CD14-positive monocyte (primary cell): ENCODE results near the gene TSHZ3. TPM values are rescaled to one million over a fixed set of nuclear protein-coding genes. Genes with fewer than 3 reads are reported as not detected.

Experiments used
- DNase-seq, 3 donors: peaks; one replicate each; pipeline ENCODE4 v3.0.0-alpha.2; 2011 to 2022
- H2AFZ ChIP-seq: 2 replicates; pipeline ENCODE4 v1.6.0; 2012; ENCODE audit warnings: mild to moderate bottlenecking, low read depth, low read length, inconsistent platforms; ENCODE audit not compliant: insufficient read depth, poor library complexity, severe bottlenecking
- H3K27ac ChIP-seq, 2 donors: 1 replicate in 1 of 2; 2 replicates in 1 of 2; pipeline ENCODE4 v1.5.1; 2012 to 2013; ENCODE audit warnings: low read length in 2 of 2, control low read depth in 1 of 2, inconsistent platforms in 1 of 2, low read depth in 1 of 2, mild to moderate bottlenecking in 1 of 2
- H3K27me3 ChIP-seq, 2 donors: one replicate each; pipeline versions ENCODE4 v1.6.0 to v1.6.1; 2011 to 2013; ENCODE audit warnings: low read length in 2 of 2; ENCODE audit not compliant: control insufficient read depth in 2 of 2, insufficient read depth in 2 of 2
- H3K36me3 ChIP-seq, 2 donors: replicated peaks in 1 of 2; 1 replicate in 1 of 2; 2 replicates in 1 of 2; pipeline versions ENCODE4 v1.5.1 to v1.6.1; 2012 to 2013; ENCODE audit warnings: low read length in 2 of 2, control low read depth in 1 of 2, inconsistent platforms in 1 of 2, mild to moderate bottlenecking in 1 of 2; ENCODE audit not compliant: insufficient read depth in 2 of 2, control insufficient read depth in 1 of 2
- H3K4me1 ChIP-seq, 2 donors: 1 replicate in 1 of 2; 2 replicates in 1 of 2; pipeline versions ENCODE4 v1.5.1 to v1.6.1; 2012 to 2013; ENCODE audit warnings: low read length in 2 of 2, control low read depth in 1 of 2, inconsistent platforms in 1 of 2, mild to moderate bottlenecking in 1 of 2, moderate library complexity in 1 of 2; ENCODE audit not compliant: insufficient read depth in 2 of 2, control insufficient read depth in 1 of 2
- H3K4me2 ChIP-seq: replicated peaks from 2 replicates; pipeline ENCODE3; 2012; ENCODE audit warnings: low read length, moderate library complexity, mild to moderate bottlenecking; ENCODE audit not compliant: poor library complexity, severe bottlenecking; ENCODE audit errors: extremely low read depth
- H3K4me3 ChIP-seq, 3 experiments: fragments of 200-600 bp in 1 of 3; sonication (generic) in 1 of 3; replicated peaks in 1 of 3; 1 replicate in 2 of 3; 2 replicates in 1 of 3; pipeline ENCODE4 v1.5.1; 2011 to 2013; ENCODE audit warnings: low read length in 3 of 3, mild to moderate bottlenecking in 3 of 3, control low read depth in 2 of 3, low read depth in 2 of 3, inconsistent platforms in 1 of 3, moderate library complexity in 1 of 3
- H3K79me2 ChIP-seq: 2 replicates; pipeline ENCODE4 v1.6.0; 2012; ENCODE audit warnings: mild to moderate bottlenecking, control low read depth, inconsistent platforms, low read length, moderate library complexity; ENCODE audit not compliant: insufficient read depth
- H3K9ac ChIP-seq: 2 replicates; pipeline ENCODE4 v1.6.0; 2017; ENCODE audit warnings: low read length, mild to moderate bottlenecking; ENCODE audit not compliant: insufficient read depth, poor library complexity, severe bottlenecking
- H3K9me3 ChIP-seq, 2 donors: replicated peaks in 1 of 2; 1 replicate in 1 of 2; 2 replicates in 1 of 2; pipeline versions ENCODE4 v1.5.1 to v1.6.1; 2012 to 2013; ENCODE audit warnings: low read length in 2 of 2, control low read depth in 1 of 2; ENCODE audit not compliant: control insufficient read depth in 1 of 2, insufficient read depth in 1 of 2
- H4K20me1 ChIP-seq: 2 replicates; pipeline ENCODE4 v1.6.0; 2012; ENCODE audit warnings: mild to moderate bottlenecking, low read length, control low read depth, moderate library complexity; ENCODE audit not compliant: insufficient read depth
- H3K27ac Mint-ChIP-seq, 7 donors: one replicate each; pipeline ENCODE4 v1.8.0; 2020; ENCODE audit warnings: mild to moderate bottlenecking in 7 of 7, mixed read lengths in 7 of 7, moderate library complexity in 6 of 7, inconsistent platforms in 2 of 7
- H3K27me3 Mint-ChIP-seq, 3 donors: one replicate each; pipeline ENCODE4 v1.8.0; 2021 to 2022; ENCODE audit warnings: low read depth in 3 of 3, mild to moderate bottlenecking in 3 of 3, mixed read lengths in 3 of 3, moderate library complexity in 3 of 3, inconsistent platforms in 1 of 3
- H3K36me3 Mint-ChIP-seq, 2 donors: one replicate each; pipeline ENCODE4 v1.8.0; 2020; ENCODE audit warnings: mixed read lengths in 2 of 2, inconsistent platforms in 1 of 2, mild to moderate bottlenecking in 1 of 2
- H3K4me1 Mint-ChIP-seq: one replicate; pipeline ENCODE4 v1.8.0; 2020; ENCODE audit warnings: mild to moderate bottlenecking, mixed read lengths
- H3K4me3 Mint-ChIP-seq, 2 donors: one replicate each; pipeline ENCODE4 v1.8.0; 2020; ENCODE audit warnings: mild to moderate bottlenecking in 2 of 2, mixed read lengths in 2 of 2, moderate library complexity in 1 of 2
- H3K9me3 Mint-ChIP-seq, 7 donors: one replicate each; pipeline ENCODE4 v1.8.0; 2020 to 2022; ENCODE audit warnings: mixed read lengths in 7 of 7, mild to moderate bottlenecking in 6 of 7, moderate library complexity in 6 of 7, inconsistent platforms in 2 of 7
- CTCF ChIP-seq: fragments of 200-600 bp; IDR thresholded peaks from one replicate; pipeline ENCODE4 v1.8.0; 2022; ENCODE audit warnings: antibody characterized with exemption, mild to moderate bottlenecking
- WGBS: methylation state at CpG from one replicate; pipeline ENCODE4 v1.1.5; 2013; ENCODE audit warnings: missing lambda C conversion rate; ENCODE audit not compliant: insufficient coverage; 5-methylcytosine and 5-hydroxymethylcytosine counted together
- intact Hi-C, 2 donors: fragments of 100-400 bp; cut with micrococcal nuclease; formaldehyde crosslinking; loops; one replicate each; pipeline versions ENCODE4 v1.15.0 to v1.15.1; 2023
- polyA plus RNA-seq, 3 donors: library from polyadenylated mRNA; depleted of rRNA in 1 of 3; unstranded in 2 of 3; stranded (reverse) in 1 of 3; fragments of 300-500 nt in 2 of 3; fragments of >200 nt in 1 of 3; fragmentation: Illumina TruSeq in 2 of 3; gene quantifications; 1 replicate in 2 of 3; 2 replicates in 1 of 3; pipeline ENCODE4 v1.2.3, GENCODE V29; 2012 to 2021

The TSHZ3 gene
- polyA plus RNA-seq, 3 donors: 2.3 to 5.8 (median 3.3) TPM

- no peaks in the 10 kb centered on the region for H3K27me3 ChIP-seq
- peaks cover 3 to 8% (median 4%) of the 10 kb centered on the region in 3 donors for H3K27me3 Mint-ChIP-seq
- H3K4me1 ChIP-seq: no peaks in the 10 kb centered on the region
- H3K9ac ChIP-seq: no peak overlapping the region
- WGBS: 91% methylated on average over 1 of the region's 1 CpG
- H3K4me3 Mint-ChIP-seq: no peak overlapping the region
- H3K36me3 ChIP-seq: no peaks in the 10 kb centered on the region
- no peak overlapping the region for H3K4me2 ChIP-seq
- TF ChIP-seq CTCF: no peak
- no peak for DNase-seq
- peaks cover 0 to 9% (median 0%) of the 10 kb centered on the region in 7 donors for H3K9me3 Mint-ChIP-seq
- no peaks in the 10 kb centered on the region for H3K79me2 ChIP-seq
- H3K4me1 Mint-ChIP-seq: no peaks in the 10 kb centered on the region
- intact Hi-C loops: no loop called here
- H2AFZ ChIP-seq: no peak overlapping the region
- H3K4me3 ChIP-seq: no peak overlapping the region
- no peak overlapping the region for H3K27ac Mint-ChIP-seq
- no peaks in the 10 kb centered on the region for H3K9me3 ChIP-seq
- no peak overlapping the region for H3K27ac ChIP-seq
- no peaks in the 10 kb centered on the region for H4K20me1 ChIP-seq
- no peaks in the 10 kb centered on the region for H3K36me3 Mint-ChIP-seq
Measured at GRCh38 chr19:31385744-31386143, 36.5 kb upstream of the TSHZ3 start.

- Histone ChIP-seq H3K9ac (no peak overlapping the region), H3K4me1 (no peaks in the 10 kb centered on the region), H3K79me2 (no peaks in the 10 kb centered on the region), H3K27me3 (no peaks in the 10 kb centered on the region), H2AFZ (no peak overlapping the region), H4K20me1 (no peaks in the 10 kb centered on the region), H3K4me3 (no peak overlapping the region), H3K27ac (no peak overlapping the region), H3K4me2 (no peak overlapping the region), H3K9me3 (no peaks in the 10 kb centered on the region), H3K36me3 (no peaks in the 10 kb centered on the region)
- H3K27me3 Mint-ChIP-seq: peaks cover 4 to 5% (median 4%) of the 10 kb centered on the region in 3 donors
- no peaks in the 10 kb centered on the region for H3K4me1 Mint-ChIP-seq
- intact Hi-C loops: no loop called here
- DNase-seq: no peak
- no peaks in the 10 kb centered on the region for H3K36me3 Mint-ChIP-seq
- WGBS: no CpG with 5 or more reads among the region's 1 CpG
- no peak overlapping the region for H3K27ac Mint-ChIP-seq
- no peak overlapping the region for H3K4me3 Mint-ChIP-seq
- TF ChIP-seq CTCF: no peak
- peaks cover 0 to 7% (median 0%) of the 10 kb centered on the region in 7 donors for H3K9me3 Mint-ChIP-seq
Measured at GRCh38 chr19:31383553-31383952, 34.3 kb upstream of the TSHZ3 start.
